Karpas-422 (cell line): ENCODE measurements around the gene RHOV. TPM values are rescaled to one million over a fixed set of nuclear protein-coding genes. Genes with fewer than 3 reads are reported as not detected.

Experiments
- DNase-seq: peaks from one replicate; pipeline ENCODE4 v3.0.0-alpha.2; 2015
- H2AFZ ChIP-seq: fragments of 200-600 bp; sonication (generic); 2 replicates; pipeline ENCODE4 v1.6.1; 2014; ENCODE audit warnings: antibody characterized with exemption, low read length, mixed read lengths
- H3K27ac ChIP-seq: fragments of 200-600 bp; sonication (generic); 2 replicates; pipeline ENCODE4 v1.5.1; 2014; ENCODE audit warnings: mild to moderate bottlenecking, low read length, moderate library complexity
- H3K27me3 ChIP-seq: fragments of 200-600 bp; sonication (generic); 2 replicates; pipeline ENCODE4 v1.6.1; 2014; ENCODE audit warnings: low read length, mixed read lengths
- H3K36me3 ChIP-seq: fragments of 200-600 bp; sonication (generic); 2 replicates; pipeline ENCODE4 v1.6.1; 2014; ENCODE audit warnings: low read length, mixed read lengths; ENCODE audit not compliant: insufficient read depth
- H3K4me1 ChIP-seq: fragments of 200-600 bp; sonication (generic); 2 replicates; pipeline ENCODE4 v1.6.1; 2014; ENCODE audit warnings: mild to moderate bottlenecking, low read length, mixed read lengths
- H3K4me2 ChIP-seq: fragments of 200-600 bp; sonication (generic); 2 replicates; pipeline ENCODE4 v1.6.1; 2014; ENCODE audit warnings: low read length, low read depth, mild to moderate bottlenecking; ENCODE audit not compliant: poor library complexity, severe bottlenecking
- H3K4me3 ChIP-seq: fragments of 200-600 bp; sonication (generic); 2 replicates; pipeline ENCODE4 v1.5.1; 2014; ENCODE audit warnings: mild to moderate bottlenecking, antibody characterized with exemption, low read length, mixed read lengths
- H3K79me2 ChIP-seq: fragments of 200-600 bp; sonication (generic); 2 replicates; pipeline ENCODE4 v1.6.1; 2014; ENCODE audit warnings: mild to moderate bottlenecking, low read length, mixed read lengths
- H3K9ac ChIP-seq: fragments of 200-600 bp; sonication (generic); 2 replicates; pipeline ENCODE4 v1.6.0; 2014; ENCODE audit warnings: low read length
- H3K9me2 ChIP-seq: fragments of 200-600 bp; sonication (generic), shearing (Covaris generic); replicated peaks from 2 replicates; pipeline ENCODE4 v1.6.0; 2014; ENCODE audit warnings: mild to moderate bottlenecking, low read length, moderate library complexity; ENCODE audit not compliant: insufficient read depth
- H3K9me3 ChIP-seq: fragments of 300-700, 200-600 bp; sonication (generic); 2 replicates; pipeline ENCODE4 v1.6.1; 2014; ENCODE audit warnings: low read length, mixed read lengths
- H4K20me1 ChIP-seq: fragments of 200-600 bp; sonication (generic); 2 replicates; pipeline ENCODE4 v1.6.1; 2014; ENCODE audit warnings: mild to moderate bottlenecking, antibody characterized with exemption, low read length, low read depth; ENCODE audit not compliant: insufficient read depth
- total RNA-seq: library from RNA; depleted of rRNA; stranded (reverse); fragments of >200 nt; shearing (Covaris generic); gene quantifications from 2 replicates; pipeline ENCODE4 v1.2.3, GENCODE V29; 2014; ENCODE audit warnings: low replicate concordance

Gene RHOV
- total RNA-seq, 1 experiment from 2014 or later: not detected

DNA sequence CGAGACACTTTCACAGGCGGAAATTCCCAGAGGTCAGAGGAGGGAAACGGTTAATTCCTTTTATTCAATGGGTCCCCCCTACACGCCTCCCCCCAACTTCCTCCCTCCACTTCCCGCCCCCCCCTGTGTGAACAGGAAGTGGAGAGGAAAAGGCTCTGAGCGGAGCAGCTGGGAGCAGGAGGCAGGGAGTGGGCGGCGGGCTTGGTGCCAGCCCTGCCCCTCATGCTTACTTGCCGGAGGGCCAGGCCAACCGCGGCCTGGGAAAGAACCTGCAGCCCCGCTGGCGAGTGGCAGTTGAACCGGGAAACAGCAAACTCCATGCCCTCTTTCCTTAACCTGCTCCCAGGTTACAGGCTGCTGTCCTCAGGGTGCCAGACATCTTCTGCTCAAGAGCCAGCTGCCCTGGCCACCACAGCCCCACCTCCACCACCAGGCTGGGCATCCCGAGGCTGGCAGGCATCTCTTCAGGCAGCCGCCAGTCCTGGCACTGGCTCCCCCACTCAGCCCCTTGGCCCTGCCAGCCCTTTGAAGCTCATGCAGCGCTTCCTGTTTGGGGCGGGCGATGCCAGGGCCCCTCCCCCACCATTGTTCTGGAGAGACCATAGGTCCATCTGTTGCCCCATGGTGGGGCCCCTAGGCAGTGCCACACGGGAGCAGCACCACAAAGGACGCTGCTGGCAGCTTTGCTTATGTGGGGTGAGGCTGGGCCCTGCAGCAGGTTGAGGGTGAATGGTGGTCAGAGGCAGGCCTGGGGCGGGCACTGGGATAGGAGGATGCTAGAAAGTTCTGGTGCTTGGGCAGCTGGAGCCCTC lies 33.2 kb upstream of the RHOV start:
- Histone ChIP-seq H4K20me1 (0 out of 2 replicates have a peak, but pooled peaks cover 3% of the 10 kb centered on the region), H3K9me3 (no peaks in the 10 kb centered on the region), H3K79me2 (no peaks in the 10 kb centered on the region), H3K4me2 (peak overlapping the region; percentile 100), H3K36me3 (no peaks in the 10 kb centered on the region), H3K9me2 (no peaks in the 10 kb centered on the region), H3K4me1 (peaks cover 24% of the 10 kb centered on the region), H2AFZ (peak overlapping the region; percentile 65; the same call in 1 of the 2 replicates), H3K27me3 (no peaks in the 10 kb centered on the region), H3K27ac (peak overlapping the region; percentile 57; the same call in 1 of the 2 replicates), H3K4me3 (peak overlapping the region; percentile 92), H3K9ac (peak overlapping the region; percentile 92)
- DNase-seq: peak; percentile 85

DNA sequence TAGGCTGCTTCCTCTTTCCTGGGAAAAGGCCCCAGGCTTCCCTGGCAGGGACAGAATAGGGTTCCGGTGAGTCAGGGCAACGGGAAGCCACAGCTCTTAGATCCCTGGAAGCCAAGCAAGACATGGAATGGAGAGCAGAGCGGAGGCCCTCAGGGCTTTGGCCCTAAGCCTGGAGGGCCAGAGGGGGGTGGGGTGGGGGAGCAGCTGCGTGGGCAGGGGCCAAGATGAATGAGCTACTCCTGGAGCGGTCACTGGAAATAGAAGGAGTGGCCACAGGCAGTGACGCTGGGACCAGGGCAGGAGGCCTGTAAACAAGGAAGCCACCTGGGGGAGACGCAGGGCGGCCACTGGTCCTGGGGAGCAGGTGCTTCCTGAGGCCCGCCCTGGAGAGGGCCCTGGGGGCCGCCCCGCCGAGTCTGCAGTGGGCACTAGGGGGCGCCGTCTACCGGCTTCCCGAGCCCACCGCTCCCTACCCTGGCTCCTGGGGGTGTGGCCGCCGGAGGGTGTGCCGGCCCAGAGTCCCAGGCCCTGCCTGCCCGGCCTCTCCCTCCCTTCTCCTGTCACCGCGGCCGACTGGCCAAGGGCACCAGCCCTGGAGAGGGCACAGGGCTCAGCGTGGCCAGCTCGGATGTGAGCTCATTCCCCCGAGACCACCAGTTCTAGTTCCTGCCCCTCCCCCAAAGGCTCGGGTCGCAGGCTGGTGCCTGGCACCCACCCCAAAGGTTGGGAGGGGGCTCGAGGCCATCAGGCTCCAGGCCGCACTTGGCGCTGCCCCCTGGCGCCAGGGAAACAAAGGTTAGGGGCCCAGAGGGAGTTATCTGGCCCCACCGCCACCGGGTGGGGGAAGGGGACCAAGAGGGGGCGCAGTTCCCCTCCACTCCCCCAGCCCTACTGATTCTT lies 32.3 kb upstream of the RHOV start:
- H3K9me3 ChIP-seq: no peaks in the 10 kb centered on the region
- no peaks in the 10 kb centered on the region for H3K79me2 ChIP-seq
- no peaks in the 10 kb centered on the region for H3K27me3 ChIP-seq
- H3K4me1 ChIP-seq: peaks cover 24% of the 10 kb centered on the region
- H3K27ac ChIP-seq: peak overlapping the region; percentile 57
- H3K36me3 ChIP-seq: no peaks in the 10 kb centered on the region
- peak overlapping the region; percentile 65; the same call in 1 of the 2 replicates for H2AFZ ChIP-seq
- DNase-seq: peak; percentile 92
- 0 out of 2 replicates have a peak, but pooled peaks cover 3% of the 10 kb centered on the region for H4K20me1 ChIP-seq
- no peaks in the 10 kb centered on the region for H3K9me2 ChIP-seq
- peak overlapping the region; percentile 100 for H3K4me2 ChIP-seq
- peak overlapping the region; percentile 92 for H3K4me3 ChIP-seq
- peak overlapping the region; percentile 92 for H3K9ac ChIP-seq

DNA sequence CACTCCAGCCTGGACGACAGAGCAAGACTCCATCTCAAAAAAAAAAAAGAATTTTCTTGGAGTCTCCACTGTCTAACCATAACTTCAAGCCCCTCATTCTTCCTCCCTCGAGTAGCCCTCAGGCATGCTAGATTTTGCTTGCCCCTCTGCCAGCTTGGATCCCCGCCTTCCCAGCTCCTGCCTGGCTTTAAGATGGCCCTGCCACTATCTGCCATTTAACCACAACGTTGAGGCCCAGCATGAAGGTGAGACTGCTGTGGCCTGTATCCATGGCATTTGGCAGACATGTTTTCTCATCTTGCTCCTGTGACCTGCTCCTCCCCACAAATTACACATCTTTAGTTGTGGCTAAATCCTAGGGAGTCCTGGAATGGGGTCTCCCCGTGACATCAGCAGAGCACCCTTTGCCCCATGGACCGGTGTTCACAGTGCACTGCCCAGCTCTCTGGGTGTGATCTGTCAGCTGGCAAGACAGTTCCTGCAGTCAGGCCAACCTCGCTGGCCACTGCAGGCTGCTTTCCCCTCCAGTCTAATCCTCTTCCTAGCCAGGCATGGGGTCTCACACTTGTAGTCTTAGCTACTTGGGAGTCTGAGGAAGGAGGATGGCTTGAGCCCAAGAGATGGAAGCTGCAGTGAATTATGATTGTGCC lies 30.6 kb upstream of the RHOV start:
- H3K27me3 ChIP-seq: no peaks in the 10 kb centered on the region
- no peak overlapping the region for H3K4me2 ChIP-seq
- H3K36me3 ChIP-seq: peaks cover 9% of the 10 kb centered on the region
- no peak overlapping the region for H3K27ac ChIP-seq
- peaks cover 24% of the 10 kb centered on the region for H3K4me1 ChIP-seq
- H3K9me3 ChIP-seq: no peaks in the 10 kb centered on the region
- DNase-seq: no peak
- no peak overlapping the region for H3K4me3 ChIP-seq
- 0 out of 2 replicates have a peak, but pooled peaks cover 3% of the 10 kb centered on the region for H4K20me1 ChIP-seq
- no peak overlapping the region for H3K9ac ChIP-seq
- H2AFZ ChIP-seq: no peak overlapping the region
- H3K9me2 ChIP-seq: no peaks in the 10 kb centered on the region
- H3K79me2 ChIP-seq: peaks cover 7% of the 10 kb centered on the region

DNA sequence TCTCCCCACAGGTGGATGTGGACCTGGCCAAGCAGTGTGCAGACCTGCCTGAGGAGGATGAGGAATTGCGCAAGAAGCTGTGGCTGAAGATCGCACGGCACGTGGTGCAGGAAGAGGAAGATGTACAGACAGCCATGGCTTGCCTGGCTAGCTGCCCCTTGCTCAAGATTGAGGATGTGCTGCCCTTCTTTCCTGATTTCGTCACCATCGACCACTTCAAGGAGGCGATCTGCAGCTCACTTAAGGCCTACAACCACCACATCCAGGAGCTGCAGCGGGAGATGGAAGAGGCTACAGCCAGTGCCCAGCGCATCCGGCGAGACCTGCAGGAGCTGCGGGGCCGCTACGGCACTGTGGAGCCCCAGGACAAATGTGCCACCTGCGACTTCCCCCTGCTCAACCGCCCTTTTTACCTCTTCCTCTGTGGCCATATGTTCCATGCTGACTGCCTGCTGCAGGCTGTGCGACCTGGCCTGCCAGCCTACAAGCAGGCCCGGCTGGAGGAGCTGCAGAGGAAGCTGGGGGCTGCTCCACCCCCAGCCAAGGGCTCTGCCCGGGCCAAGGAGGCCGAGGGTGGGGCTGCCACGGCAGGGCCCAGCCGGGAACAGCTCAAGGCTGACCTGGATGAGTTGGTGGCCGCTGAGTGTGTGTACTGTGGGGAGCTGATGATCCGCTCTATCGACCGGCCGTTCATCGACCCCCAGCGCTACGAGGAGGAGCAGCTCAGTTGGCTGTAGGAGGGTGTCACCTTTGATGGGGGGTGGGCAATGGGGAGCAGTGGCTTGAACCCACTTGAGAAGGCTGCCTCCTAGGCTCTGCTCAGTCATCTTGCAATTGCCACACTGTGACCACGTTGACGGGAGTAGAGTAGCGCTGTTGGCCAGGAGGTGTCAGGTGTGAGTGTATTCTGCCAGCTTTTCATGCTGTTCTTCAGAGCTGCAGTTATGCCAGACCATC lies 28.8 kb upstream of the RHOV start:
- H3K9me2 ChIP-seq: no peaks in the 10 kb centered on the region
- no peak overlapping the region for H3K27ac ChIP-seq
- H3K9ac ChIP-seq: no peak overlapping the region
- H3K4me1 ChIP-seq: peaks cover 24% of the 10 kb centered on the region
- H3K9me3 ChIP-seq: no peaks in the 10 kb centered on the region
- peaks cover 9% of the 10 kb centered on the region for H3K36me3 ChIP-seq
- H3K79me2 ChIP-seq: peaks cover 7% of the 10 kb centered on the region
- H2AFZ ChIP-seq: no peak overlapping the region
- 0 out of 2 replicates have a peak, but pooled peaks cover 3% of the 10 kb centered on the region for H4K20me1 ChIP-seq
- H3K27me3 ChIP-seq: no peaks in the 10 kb centered on the region
- no peak overlapping the region for H3K4me3 ChIP-seq
- no peak overlapping the region for H3K4me2 ChIP-seq
- DNase-seq: no peak

DNA sequence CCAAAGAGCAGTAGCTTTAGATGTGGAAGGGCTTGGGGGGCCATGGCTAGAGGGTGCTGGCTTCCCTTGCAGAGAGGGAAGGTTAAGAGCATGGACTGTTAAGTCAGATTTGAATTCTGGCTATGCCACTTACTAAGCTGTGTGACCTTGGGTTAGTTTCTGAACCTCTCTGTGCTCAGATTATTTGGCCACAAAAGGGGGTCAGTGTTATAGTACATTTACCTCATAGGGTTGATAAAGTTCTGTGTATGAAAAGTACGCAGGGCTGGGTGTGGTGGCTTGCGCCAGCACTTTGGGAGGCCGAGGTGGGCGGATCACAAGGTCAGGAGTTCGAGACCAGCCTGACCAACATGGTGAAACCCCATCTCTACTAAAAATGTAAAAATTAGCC lies 27.0 kb upstream of the RHOV start:
- Histone ChIP-seq H3K4me1 (peaks cover 7% of the 10 kb centered on the region), H3K9me2 (no peaks in the 10 kb centered on the region), H3K4me2 (no peak overlapping the region), H4K20me1 (0 out of 2 replicates have a peak, but pooled peaks cover 3% of the 10 kb centered on the region), H3K9ac (no peak overlapping the region), H3K27me3 (no peaks in the 10 kb centered on the region), H2AFZ (no peak overlapping the region), H3K79me2 (peaks cover 7% of the 10 kb centered on the region), H3K36me3 (peaks cover 11% of the 10 kb centered on the region), H3K9me3 (no peaks in the 10 kb centered on the region), H3K27ac (no peak overlapping the region), H3K4me3 (no peak overlapping the region)
- DNase-seq: no peak

DNA sequence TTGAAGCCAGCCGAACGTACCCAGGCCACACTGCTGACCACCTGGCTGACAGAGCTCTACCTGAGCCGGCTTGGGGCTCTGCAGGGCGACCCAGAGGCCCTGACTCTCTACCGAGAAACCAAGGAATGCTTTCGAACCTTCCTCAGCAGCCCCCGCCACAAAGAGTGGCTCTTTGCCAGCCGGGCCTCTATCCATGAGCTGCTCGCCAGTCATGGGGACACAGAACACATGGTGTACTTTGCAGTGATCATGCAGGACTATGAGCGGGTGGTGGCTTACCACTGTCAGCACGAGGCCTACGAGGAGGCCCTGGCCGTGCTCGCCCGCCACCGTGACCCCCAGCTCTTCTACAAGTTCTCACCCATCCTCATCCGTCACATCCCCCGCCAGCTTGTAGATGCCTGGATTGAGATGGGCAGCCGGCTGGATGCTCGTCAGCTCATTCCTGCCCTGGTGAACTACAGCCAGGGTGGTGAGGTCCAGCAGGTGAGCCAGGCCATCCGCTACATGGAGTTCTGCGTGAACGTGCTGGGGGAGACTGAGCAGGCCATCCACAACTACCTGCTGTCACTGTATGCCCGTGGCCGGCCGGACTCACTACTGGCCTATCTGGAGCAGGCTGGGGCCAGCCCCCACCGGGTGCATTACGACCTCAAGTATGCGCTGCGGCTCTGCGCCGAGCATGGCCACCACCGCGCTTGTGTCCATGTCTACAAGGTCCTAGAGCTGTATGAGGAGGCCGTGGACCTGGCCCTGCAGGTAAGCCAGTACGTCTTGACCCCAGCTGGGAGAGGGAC lies 26.4 kb upstream of the RHOV start:
- H3K27ac ChIP-seq: no peak overlapping the region
- no peaks in the 10 kb centered on the region for H3K9me2 ChIP-seq
- peaks cover 13% of the 10 kb centered on the region for H3K79me2 ChIP-seq
- H3K36me3 ChIP-seq: peaks cover 12% of the 10 kb centered on the region
- no peak overlapping the region for H3K4me2 ChIP-seq
- H3K27me3 ChIP-seq: no peaks in the 10 kb centered on the region
- no peaks in the 10 kb centered on the region for H3K9me3 ChIP-seq
- peaks cover 10% of the 10 kb centered on the region for H3K4me1 ChIP-seq
- H3K4me3 ChIP-seq: no peak overlapping the region
- 0 out of 2 replicates have a peak, but pooled peaks cover 4% of the 10 kb centered on the region for H4K20me1 ChIP-seq
- DNase-seq: no peak
- no peak overlapping the region for H3K9ac ChIP-seq
- H2AFZ ChIP-seq: no peak overlapping the region
